ENCODE measurements around the gene CBLIF. TPM values are rescaled to one million over a fixed set of nuclear protein-coding genes. Genes with fewer than 3 reads are reported as not detected.
"Not testable (repeated sequence)": the region's sequence is repeated elsewhere in the genome, so short reads cannot be mapped to it uniquely, and the experiment has no call there.

CBLIF gene
- under 1 TPM in 1 of 2 donors, not detected in 1; 0.31 TPM for total RNA-seq
- long read RNA-seq, result 0 reads

GRCh38 chr11:59845399-59845798 lies at the start of gene CBLIF:
Gene CBLIF, minus strand, starts transcription at chr11:59845499. Its CDS starts 46 bp downstream, at chr11:59845453.
- ATAC-seq (no peak), DNase-seq (no peak)
- intact Hi-C loops (cut with DNase I, micrococcal nuclease), result no loop called here

- intact Hi-C loops (cut with DNase I, micrococcal nuclease), result no loop called here
- ATAC-seq, result no peak
- no peak for DNase-seq
These were observed 49.3 kb upstream of the CBLIF start for GRCh38 chr11:59894616-59895015.

GRCh38 chr11:59891781-59892181 lies 46.5 kb upstream of the CBLIF start:
- intact Hi-C loops (cut with DNase I, micrococcal nuclease), result no loop called here
- ATAC-seq (no peak), DNase-seq (no peak)

- intact Hi-C loops (cut with DNase I, micrococcal nuclease); DNase-seq; ATAC-seq: not testable (repeated sequence)
These were observed 41.9 kb upstream of the CBLIF start for GRCh38 chr11:59887156-59887555.

- no peak for ATAC-seq
- intact Hi-C loops (cut with DNase I, micrococcal nuclease), result no loop called here
- no peak for DNase-seq
These were observed 38.3 kb upstream of the CBLIF start for GRCh38 chr11:59883597-59883996.

GRCh38 chr11:59879567-59879966 lies 34.3 kb upstream of the CBLIF start:
- intact Hi-C loops (cut with DNase I, micrococcal nuclease), result no loop called here
- ATAC-seq, result no peak

GRCh38 chr11:59878575-59878974 lies 33.3 kb upstream of the CBLIF start, which contains the start of gene OOSP3:
Gene OOSP3, plus strand, starts transcription at chr11:59878782. Its CDS starts 27 bp downstream, at chr11:59878809.
- DNase-seq (no peak), ATAC-seq (no peak)
- intact Hi-C loops (cut with DNase I, micrococcal nuclease), result no loop called here

More at GRCh38 chr11:59879567-59879966, 34.3 kb upstream of the CBLIF start:
- no peak for DNase-seq

- intact Hi-C loops (cut with DNase I, micrococcal nuclease), result no loop called here
- DNase-seq (no peak), ATAC-seq (no peak)
These were observed 32.5 kb upstream of the CBLIF start for GRCh38 chr11:59877784-59878183.

GRCh38 chr11:59877325-59877724 lies 32.0 kb upstream of the CBLIF start:
- no peak for ATAC-seq

GRCh38 chr11:59875856-59876519 lies 30.7 kb upstream of the CBLIF start:
- DNase-seq (no peak), ATAC-seq (no peak)
- intact Hi-C loops (cut with DNase I, micrococcal nuclease), result no loop called here

More at GRCh38 chr11:59877325-59877724, 32.0 kb upstream of the CBLIF start:
- intact Hi-C loops (cut with DNase I, micrococcal nuclease), result no loop called here
- DNase-seq, result no peak

- no peak for ATAC-seq
- intact Hi-C loops (cut with DNase I, micrococcal nuclease), result no loop called here
- no peak for DNase-seq
These were observed 26.8 kb upstream of the CBLIF start for GRCh38 chr11:59872076-59872475.

- intact Hi-C loops (cut with DNase I, micrococcal nuclease), result no loop called here
- no peak for DNase-seq
- no peak for ATAC-seq
These were observed 22.6 kb upstream of the CBLIF start for GRCh38 chr11:59867946-59868345.

GRCh38 chr11:59866836-59867235 lies 21.5 kb upstream of the CBLIF start:
- intact Hi-C loops (cut with DNase I, micrococcal nuclease), result no loop called here

GRCh38 chr11:59866397-59866796 lies 21.1 kb upstream of the CBLIF start, which contains the start of gene TCN1:
Gene TCN1, minus strand, starts transcription at chr11:59866487. Its CDS starts 17 bp downstream, at chr11:59866470.
- intact Hi-C loops (cut with DNase I, micrococcal nuclease), result no loop called here
- no peak for DNase-seq

More at GRCh38 chr11:59866836-59867235, 21.5 kb upstream of the CBLIF start:
- ATAC-seq (no peak), DNase-seq (no peak)

GRCh38 chr11:59865031-59865430 lies 19.7 kb upstream of the CBLIF start:
- intact Hi-C loops (cut with DNase I, micrococcal nuclease), result no loop called here
- DNase-seq (no peak), ATAC-seq (no peak)

More at GRCh38 chr11:59866397-59866796, 21.1 kb upstream of the CBLIF start, which contains the start of gene TCN1:
- ATAC-seq, result peak; percentile 63

GRCh38 chr11:59862252-59862651 lies 17.0 kb upstream of the CBLIF start:
- ATAC-seq (no peak), DNase-seq (no peak)
- intact Hi-C loops (cut with DNase I, micrococcal nuclease), result no loop called here

GRCh38 chr11:59859673-59860072 lies 14.4 kb upstream of the CBLIF start:
- intact Hi-C loops (cut with DNase I, micrococcal nuclease), result no loop called here
- no peak for DNase-seq
- ATAC-seq, result no peak

- intact Hi-C loops (cut with DNase I, micrococcal nuclease), result no loop called here
- peak; percentile 53 for ATAC-seq
- DNase-seq, result no peak
These were observed 12.4 kb upstream of the CBLIF start for GRCh38 chr11:59857439-59858434.

GRCh38 chr11:59854871-59855270 lies 9.6 kb upstream of the CBLIF start:
- ATAC-seq, result no peak
- DNase-seq, result no peak
- intact Hi-C loops (cut with DNase I, micrococcal nuclease), result no loop called here
